Mammary epithelial cell (primary cell): ENCODE data around the gene SRP19.

Experiments used
- EZH2 ChIP-seq: IDR thresholded peaks from 2 replicates; pipeline ENCODE4 v1.6.1; 2012; ENCODE audit warnings: low read length, inconsistent platforms, borderline replicate concordance
- TF ChIP-seq, protein P1 (sequence below), 2 donors: IDR thresholded peaks in 1 of 2; conservative IDR thresholded peaks in 1 of 2; 2 replicates each; pipeline ENCODE4 v1.5.1; 2011 to 2012; ENCODE audit warnings: inconsistent platforms in 2 of 2, low read length in 2 of 2, mild to moderate bottlenecking in 2 of 2, control low read depth in 1 of 2, low read depth in 1 of 2; ENCODE audit not compliant: insufficient read depth in 1 of 2; ENCODE audit errors: extremely low read depth in 1 of 2

DNA sequence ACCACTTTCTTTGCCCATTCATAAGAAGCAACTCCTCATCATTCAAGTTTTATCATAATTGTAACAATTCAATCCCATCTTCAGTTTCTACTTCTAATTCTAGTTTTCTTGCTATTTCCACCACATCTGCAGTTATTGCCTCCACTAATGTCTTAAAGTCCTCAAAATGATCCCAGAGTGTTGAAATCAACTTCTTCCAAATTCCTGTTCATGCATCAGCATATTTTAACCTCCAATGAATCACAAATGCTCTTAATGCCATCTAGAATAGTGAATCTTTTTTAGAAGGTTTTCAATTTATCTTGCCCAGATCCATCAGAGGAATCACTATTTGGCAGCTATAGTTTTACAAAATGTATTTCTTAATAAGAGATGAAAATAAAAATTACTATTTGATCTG, 3.2 kb upstream of the SRP19 start:
- TF ChIP-seq, protein P1, sequence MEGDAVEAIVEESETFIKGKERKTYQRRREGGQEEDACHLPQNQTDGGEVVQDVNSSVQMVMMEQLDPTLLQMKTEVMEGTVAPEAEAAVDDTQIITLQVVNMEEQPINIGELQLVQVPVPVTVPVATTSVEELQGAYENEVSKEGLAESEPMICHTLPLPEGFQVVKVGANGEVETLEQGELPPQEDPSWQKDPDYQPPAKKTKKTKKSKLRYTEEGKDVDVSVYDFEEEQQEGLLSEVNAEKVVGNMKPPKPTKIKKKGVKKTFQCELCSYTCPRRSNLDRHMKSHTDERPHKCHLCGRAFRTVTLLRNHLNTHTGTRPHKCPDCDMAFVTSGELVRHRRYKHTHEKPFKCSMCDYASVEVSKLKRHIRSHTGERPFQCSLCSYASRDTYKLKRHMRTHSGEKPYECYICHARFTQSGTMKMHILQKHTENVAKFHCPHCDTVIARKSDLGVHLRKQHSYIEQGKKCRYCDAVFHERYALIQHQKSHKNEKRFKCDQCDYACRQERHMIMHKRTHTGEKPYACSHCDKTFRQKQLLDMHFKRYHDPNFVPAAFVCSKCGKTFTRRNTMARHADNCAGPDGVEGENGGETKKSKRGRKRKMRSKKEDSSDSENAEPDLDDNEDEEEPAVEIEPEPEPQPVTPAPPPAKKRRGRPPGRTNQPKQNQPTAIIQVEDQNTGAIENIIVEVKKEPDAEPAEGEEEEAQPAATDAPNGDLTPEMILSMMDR (conservative IDR thresholded peaks at IDR 0.05 in 1 of 2, IDR thresholded peaks at IDR 0.05 in 1 of 2; ENCODE audit: extremely low read depth in 1 of 2, insufficient read depth in 1 of 2, low read depth in 1 of 2, low read length in 2 of 2), result no peak
- TF ChIP-seq EZH2, result no peak
